Coronary artery (tissue), 2 donors: ENCODE measurements around the gene HJURP.

Source experiments
- DNase-seq: peaks from one replicate; pipeline ENCODE4 v3.0.0-alpha.2; 2017; ENCODE audit warnings: low spot score
- H3K27ac ChIP-seq, 2 donors: fragments of 200-600 bp; sonication (generic); one replicate each; pipeline ENCODE4 v1.5.1; 2016 to 2019
- H3K4me3 ChIP-seq: fragments of 200-600 bp; sonication (generic); 2 replicates; pipeline ENCODE4 v1.5.1; 2016; ENCODE audit warnings: mild to moderate bottlenecking, moderate library complexity
- TF ChIP-seq, protein P1 (sequence below): fragments of 200-600 bp; sonication (generic); IDR thresholded peaks from one replicate; pipeline ENCODE4 v1.5.1; 2019; ENCODE audit warnings: antibody characterized with exemption

HJURP gene

DNA sequence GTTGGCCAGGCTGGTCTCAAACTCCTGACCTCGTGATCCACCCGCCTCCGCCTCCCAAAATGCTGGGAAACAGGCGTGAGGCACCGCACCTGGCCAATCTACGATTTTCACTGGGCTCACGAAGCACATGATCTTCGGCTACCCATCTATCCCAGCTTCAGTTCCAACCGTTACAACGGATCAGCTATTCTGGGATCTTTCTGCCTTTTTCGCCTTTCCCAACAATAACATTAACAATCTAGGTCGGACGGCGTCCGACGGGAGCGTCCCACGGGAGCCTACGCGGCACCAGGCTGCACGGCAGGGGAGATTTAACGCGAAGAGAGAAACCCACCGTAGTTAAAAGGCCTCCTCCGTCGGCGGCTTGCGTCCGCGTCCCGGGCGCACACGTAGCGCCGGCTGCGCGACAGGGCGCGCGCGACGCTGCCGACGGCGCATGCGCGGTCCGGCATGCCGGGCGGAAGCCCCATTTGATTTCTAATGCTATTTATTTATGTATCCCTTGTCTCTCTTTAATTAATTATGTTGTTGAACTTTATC lies 13.7 kb upstream of the HJURP start, which contains the start of gene MSL3B:
MSL3B (minus strand) TSS at position 394 of the 540 bp plus-strand sequence.
- H3K27ac ChIP-seq, result no peak within 1 kb of the TSS
- TF ChIP-seq, protein P1, sequence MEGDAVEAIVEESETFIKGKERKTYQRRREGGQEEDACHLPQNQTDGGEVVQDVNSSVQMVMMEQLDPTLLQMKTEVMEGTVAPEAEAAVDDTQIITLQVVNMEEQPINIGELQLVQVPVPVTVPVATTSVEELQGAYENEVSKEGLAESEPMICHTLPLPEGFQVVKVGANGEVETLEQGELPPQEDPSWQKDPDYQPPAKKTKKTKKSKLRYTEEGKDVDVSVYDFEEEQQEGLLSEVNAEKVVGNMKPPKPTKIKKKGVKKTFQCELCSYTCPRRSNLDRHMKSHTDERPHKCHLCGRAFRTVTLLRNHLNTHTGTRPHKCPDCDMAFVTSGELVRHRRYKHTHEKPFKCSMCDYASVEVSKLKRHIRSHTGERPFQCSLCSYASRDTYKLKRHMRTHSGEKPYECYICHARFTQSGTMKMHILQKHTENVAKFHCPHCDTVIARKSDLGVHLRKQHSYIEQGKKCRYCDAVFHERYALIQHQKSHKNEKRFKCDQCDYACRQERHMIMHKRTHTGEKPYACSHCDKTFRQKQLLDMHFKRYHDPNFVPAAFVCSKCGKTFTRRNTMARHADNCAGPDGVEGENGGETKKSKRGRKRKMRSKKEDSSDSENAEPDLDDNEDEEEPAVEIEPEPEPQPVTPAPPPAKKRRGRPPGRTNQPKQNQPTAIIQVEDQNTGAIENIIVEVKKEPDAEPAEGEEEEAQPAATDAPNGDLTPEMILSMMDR, result no peak
- peak within 1 kb of the TSS; percentile 68 for H3K4me3 ChIP-seq
- no peak for DNase-seq

DNA sequence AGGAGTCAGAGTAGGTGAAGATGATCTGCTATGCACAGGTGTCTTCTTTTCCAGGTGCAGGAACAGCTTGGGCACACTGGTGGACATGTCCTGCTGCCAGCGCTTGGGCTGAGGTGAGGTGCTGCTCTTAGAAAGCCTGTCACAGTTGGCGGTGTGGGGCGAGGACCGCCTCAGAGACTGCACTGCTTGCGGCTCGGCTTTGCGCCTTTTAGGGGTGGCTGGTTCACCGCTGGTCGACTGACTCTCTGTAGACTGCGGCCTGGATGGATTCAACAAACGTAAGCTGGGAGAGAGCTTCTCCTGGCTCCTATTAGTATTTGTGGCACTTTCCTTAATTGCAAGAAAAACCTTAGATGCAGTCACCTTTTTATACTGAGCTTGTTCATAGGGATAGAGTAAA lies 12.1 kb upstream of the HJURP start:
- TF ChIP-seq, protein P1, result no peak
- no peak for DNase-seq
- no peak overlapping the region for H3K27ac ChIP-seq
- no peak overlapping the region for H3K4me3 ChIP-seq

DNA sequence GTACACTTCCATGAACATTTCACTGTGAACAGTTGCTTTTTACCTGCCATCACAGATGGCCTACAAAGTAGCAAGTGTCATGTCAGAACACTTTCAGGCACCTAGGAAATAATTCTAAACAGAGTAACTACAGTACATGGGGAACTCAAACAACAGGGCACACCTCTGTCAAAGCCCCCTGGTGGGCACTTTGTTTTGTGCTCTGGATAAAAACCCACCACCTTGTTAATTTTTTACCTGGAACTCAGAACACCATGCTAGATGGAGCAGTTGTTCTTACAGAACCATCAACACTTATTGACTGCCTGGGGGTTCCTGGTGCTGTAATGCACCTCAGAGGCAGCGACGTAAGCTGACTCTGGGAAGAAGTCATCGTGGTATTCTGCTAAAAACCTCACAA lies 11.5 kb upstream of the HJURP start:
- no peak for DNase-seq
- TF ChIP-seq, protein P1, result no peak
- Histone ChIP-seq H3K4me3 (no peak overlapping the region), H3K27ac (no peak overlapping the region)

DNA sequence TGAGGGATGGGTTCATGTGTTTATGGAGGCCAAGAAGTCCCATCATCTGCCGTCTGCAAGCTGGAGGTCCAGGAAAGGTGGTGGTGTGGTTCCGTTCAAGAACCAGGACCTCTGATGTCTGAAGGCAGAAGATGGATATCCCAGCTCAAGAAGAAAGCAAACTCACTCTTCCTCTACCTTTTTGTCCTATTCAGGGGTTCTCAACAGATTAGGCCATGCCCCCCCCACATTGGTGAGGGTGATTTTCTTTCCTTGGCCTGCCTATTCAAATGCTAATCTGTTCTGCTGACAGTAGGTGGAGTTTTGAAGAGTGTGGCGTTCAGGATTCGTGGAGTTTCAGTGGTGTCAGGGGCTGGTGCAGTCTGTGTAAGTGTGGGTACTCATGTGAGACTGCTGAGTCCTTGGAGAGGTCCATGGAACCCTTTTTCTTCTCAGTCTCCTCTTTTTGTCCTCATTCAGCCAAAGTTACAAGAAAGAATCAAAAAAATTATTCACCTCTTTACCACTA lies 8.0 kb upstream of the HJURP start:
- no peak for DNase-seq
- TF ChIP-seq, protein P1, result no peak

DNA sequence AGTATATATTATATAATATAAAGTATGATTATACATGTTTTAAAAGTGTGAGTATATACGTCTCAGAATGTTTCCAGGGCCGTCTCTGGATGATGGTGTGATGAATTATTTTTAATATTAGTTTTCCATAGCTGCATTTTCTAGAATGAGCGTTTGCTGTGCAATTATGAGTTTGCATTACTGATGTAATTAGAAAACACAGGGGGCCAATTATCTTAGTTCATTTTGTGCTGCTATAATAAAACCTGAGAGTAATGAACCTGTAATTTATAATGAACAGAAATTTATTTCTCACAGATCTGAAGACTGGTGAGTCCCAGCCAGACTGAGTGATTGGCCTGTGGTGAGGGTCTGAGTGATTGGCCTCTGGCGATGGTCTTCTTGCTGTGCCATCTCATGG lies 4.0 kb upstream of the HJURP start:
- TF ChIP-seq, protein P1, result no peak
- no peak for DNase-seq
- no peak overlapping the region for H3K27ac ChIP-seq
- H3K4me3 ChIP-seq, result no peak overlapping the region

More for the DNA sequence above, 8.0 kb upstream of the HJURP start:
- H3K27ac ChIP-seq, result no peak overlapping the region
- H3K4me3 ChIP-seq, result no peak overlapping the region

DNA sequence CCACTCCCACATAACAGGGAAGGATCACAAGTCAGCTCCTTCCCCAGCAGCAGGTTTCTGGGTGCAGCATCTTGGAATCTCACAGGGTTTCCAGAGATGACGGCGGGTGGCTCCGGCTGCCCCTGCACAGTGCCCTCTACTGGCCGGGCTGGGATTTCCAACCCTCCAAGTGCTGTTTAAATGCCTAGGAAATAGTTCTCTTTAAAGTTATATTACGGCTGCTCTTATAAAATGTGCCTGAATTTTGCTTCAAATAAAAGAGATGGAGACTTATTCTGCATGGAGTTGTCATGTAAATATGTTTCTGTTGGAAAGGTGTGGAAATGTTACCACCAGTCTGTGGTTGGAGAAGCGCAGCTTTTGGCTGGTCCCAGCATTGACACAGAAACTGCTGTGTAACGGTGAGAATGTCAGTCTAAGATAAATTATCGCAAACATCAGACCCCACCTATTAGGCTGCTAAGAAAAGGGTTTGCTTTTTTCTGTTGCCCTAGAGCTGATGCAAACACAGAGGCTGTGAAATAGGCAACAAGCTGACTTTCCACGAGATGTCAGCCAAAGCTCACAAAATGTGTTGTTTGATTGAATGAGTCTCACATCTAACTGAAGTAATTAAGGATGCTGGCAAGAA lies 3.3 kb upstream of the HJURP start:
- no peak for DNase-seq
- Histone ChIP-seq H3K4me3 (no peak overlapping the region), H3K27ac (no peak overlapping the region)
- TF ChIP-seq, protein P1, result no peak

DNA sequence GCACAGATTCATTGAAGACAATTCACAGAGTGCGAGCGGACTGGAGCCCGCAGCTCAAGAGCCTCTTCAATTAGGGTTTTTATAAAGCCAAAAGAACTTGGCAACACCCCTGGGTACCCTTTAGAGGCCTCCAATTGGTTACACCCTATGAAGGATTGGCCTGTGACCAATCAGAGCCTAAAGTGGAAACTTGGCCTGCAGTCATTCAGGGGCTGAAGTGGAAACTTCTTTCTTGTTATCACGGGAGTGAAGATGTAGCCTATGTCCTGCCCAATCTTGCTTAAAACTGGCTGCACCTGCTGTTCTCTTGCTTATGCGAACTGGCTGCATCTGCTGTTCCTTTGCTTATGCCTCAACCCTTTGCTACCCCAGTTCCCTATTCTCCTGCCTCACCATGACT lies 1.8 kb upstream of the HJURP start:
- no peak for DNase-seq
- H3K27ac ChIP-seq, result no peak overlapping the region
- no peak overlapping the region for H3K4me3 ChIP-seq
- TF ChIP-seq, protein P1, result no peak
